ENCODE results near the gene YRDC.
A peak's percentile ranks its signal among the peaks of the same experiment; 100 is the strongest.
"Not testable (repeated sequence)": the region's sequence is repeated elsewhere in the genome, so short reads cannot be mapped to it uniquely, and the experiment has no call there.

YRDC gene

DNA sequence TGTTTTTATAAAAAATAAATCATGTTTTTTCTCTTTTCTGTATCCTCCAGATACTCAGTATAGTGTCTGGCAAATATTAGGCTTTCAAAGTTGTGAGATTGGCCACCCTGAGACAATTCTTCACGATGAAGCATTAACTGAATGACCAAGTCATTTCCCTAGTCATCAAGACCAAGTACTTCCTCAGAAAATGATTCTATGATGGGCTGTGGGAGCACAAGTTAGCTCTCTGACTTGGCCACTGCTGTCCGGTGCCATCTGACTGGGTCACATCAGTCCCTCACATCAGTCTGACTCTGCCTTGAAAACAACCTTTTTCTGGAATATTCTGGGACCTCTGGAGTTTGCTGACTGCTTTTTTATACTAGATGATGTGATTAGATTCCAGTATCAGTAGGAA is 13.5 kb upstream of the YRDC start:
- no peak for DNase-seq

DNA sequence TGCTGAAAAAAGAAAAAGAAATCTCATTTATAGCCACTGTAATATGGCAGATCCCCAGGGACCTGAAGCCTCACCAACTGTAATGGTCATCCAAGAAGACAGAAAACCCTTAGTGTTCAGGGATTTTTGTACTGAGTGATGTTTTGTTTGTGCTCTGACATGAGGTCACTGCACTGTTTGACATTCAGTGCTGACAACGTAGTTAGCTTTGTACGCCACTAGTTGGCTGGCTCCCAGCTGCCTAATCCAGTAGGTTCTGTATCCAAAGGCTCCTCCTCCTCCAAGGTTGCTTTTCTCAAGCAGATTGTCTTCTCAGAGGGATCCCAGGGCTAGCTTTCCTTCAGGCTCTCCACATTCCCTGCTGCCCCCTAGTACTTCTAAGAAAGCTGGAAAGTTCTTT is 9.5 kb upstream of the YRDC start:
- DNase-seq: no peak

DNA sequence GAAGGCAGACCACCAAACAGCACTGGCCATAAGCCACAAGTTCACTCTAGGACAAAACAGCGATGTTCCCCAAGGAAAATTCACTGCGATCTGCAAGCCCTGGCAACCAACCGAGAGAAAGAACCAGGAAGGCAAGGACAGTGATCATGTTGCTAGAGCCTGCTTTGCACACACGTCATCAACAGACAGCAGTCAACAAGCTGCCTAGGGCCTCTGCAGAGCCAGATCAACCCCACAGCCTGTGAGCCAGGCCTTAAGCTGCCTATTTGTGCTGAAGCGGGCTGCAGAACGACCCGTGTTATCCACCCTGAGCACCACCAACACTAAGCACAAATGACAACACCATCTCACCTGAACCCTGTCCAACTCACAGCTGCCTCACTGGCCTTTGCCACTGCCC is 6.2 kb upstream of the YRDC start:
- DNase-seq: no peak

DNA sequence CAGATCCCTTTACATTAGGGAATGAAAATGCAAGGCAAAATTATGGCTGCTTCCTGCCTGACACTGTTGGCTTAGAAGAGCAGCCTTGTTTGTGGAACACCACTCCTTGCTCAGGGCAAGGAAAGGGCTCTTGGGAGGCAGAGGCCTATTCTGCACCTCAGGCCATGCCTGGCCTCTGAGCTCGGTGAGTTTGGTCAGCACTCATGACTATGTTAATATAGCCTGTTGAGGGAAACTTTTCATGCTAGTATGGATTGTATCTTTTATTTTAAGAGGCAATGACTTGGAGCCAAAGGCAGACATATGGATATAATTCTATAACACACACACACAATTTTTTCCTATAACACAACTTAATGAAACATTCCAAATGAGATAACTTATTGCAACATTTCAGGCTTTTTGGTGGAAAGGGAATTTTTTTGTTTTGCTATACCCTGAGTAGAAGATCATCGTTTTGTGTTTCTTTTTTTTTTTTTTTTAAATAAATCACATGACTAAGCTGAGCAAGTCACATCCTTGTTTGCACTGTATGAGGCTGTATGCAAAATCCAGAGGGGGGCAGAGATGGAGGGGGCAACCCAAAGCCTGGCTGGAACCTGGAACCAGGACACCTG is 5.6 kb upstream of the YRDC start:
- no peak for DNase-seq

DNA sequence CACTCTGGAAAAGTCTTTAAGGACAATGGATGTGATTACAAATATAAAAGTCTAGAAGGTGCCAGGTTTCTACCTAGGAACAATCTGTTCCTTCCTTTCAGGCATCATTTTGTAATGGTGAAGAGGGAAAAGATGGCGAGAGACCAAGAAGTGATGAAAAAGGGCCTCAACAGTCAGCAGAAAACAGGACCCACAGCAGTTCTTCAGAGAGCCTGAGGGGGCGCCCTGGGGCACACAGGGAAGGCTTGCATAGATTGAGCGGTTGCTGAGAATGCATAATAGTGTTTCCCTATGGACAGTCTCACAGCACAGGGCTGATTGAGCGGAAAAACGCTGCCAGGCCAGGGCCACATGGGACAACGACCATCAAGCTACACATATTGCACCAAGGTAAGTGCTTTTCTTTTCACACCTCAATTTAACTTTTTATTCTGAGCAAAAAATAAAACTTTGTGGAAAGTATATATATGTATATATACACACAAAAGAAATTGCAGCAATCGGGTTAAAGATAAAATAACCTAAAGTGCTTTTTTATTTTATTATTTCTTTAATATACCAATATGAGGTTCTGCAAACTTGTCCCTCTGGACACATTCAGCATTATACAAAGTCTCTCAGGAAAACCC is 3.1 kb upstream of the YRDC start:
- peak; percentile 73 for DNase-seq

DNA sequence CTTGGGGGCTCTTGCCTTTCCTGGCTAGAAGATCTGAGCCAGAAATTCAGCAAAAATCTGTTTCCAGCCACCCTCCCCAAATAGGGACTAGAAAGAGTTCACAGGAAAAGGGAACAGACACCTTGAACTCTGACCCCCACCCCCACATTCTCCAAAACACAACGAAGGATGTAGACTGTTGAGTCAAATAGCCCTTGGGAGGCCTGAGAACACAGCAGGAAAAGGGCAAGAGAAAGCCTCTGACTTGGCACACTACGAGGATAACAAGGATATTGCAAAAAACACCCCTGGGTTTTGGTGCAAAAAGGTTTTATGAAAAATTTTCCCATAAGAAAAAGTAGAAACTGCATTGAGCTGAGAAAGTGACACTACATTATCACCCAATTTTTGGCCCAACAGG is 1.9 kb upstream of the YRDC start:
- no peak for DNase-seq

DNA sequence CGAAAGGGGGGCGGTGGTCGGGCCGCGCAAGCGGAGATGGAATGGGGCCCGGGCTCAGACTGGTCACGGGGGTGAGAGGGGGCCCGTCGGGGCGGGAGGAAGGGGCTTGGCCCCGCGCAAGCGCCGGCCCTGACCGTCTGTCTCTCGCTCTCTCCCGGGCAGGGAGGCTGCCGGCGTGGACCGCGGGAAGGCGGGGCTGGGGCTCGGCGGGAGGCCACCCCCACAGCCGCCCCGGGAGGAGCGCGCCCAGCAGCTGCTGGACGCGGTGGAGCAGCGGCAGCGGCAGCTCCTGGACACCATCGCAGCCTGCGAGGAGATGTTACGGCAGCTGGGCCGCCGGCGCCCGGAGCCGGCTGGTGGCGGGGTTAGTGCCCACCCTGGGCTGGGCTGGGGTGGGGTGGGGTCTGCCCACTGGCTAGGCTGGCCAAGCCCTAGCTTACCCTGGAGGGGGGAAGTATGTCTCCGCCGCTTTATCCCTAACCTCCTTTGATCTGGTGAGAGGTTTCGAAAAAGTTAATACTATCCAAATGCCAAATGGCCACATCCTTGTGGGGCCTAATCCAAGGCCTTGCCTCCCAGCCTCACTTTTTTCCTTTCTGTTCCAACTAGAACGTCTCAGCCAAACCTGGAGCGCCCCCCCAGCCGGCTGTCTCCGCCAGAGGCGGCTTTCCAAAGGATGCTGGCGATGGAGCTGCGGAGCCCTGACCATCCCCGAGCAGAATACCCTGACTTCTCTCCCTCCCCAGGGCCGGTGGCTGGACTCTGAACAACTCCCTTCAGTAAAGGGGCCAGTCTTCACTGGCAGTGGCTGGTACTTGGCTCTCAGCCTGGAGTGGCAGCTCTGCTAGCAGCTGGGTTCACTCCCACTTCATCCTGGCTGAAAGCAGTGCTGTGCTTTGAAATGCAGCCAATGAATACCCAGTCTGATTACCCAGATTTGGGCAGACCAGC is 636 bp upstream of the YRDC start:
- DNase-seq: peak; percentile 66

DNA sequence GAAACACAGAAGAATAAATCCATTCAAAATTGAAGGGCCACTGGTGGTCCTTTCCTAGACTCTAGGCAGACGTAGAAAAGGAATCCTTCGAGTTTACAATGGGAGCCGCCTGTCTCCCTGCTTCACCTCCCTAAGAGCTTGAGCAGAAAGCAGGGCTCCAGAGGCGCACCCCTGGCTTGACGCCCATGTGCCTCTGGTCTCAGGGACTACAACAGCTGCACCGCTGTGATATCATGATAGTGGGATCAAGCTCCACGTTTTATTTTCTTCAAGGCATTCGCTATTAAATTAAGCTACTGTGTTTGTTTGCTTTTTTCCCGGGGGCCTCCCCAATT is 821 bp downstream of the YRDC start:
- no peak for DNase-seq

DNA sequence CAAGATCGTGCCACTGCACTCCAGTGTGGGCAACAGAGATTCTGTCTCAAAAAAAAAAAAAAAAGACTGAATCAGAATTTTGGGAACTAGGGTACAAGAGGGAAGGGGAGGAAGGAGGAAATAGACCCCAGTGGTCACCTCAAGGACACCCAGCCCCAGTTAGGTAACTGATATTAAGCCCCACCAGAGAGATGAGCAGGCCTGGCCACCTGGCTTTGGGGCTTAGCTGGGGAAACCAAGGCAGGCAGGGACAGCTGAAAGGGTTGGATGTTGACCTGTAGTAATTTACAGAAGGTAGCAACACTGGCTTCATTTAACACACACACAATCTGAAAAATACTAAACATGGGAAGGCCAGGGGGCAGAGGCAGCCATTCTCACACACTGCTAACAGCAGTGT is 5.6 kb downstream of the YRDC start:
- no peak for DNase-seq

DNA sequence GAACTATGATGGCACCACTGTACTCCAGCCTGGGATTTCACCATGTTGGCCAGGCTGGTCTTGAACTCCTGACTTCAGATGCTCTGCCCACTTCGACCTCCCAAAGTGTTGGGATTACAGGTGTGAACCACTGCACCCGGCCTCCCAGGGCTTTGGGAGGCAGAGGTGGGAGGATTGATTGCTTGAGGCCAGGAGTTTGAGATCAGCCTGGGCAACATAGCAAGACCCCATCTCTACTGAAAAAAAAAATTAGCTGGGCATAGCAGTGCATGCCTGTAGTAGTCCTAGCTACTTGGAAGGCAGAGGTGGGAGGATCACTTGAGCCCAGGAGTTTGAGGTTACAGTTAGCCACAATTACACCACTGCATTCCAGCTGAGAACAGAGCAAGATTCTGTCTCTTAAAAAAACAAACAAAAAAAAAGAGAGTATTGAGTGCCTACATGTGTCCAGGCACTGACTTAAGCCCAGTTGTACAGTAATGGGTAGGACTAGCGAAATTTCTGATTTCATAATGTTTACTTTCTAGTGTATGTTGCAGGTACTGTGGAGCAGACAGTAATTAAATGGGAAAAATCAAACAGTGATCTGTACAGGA is 10.2 kb downstream of the YRDC start:
- DNase-seq: no peak

DNA sequence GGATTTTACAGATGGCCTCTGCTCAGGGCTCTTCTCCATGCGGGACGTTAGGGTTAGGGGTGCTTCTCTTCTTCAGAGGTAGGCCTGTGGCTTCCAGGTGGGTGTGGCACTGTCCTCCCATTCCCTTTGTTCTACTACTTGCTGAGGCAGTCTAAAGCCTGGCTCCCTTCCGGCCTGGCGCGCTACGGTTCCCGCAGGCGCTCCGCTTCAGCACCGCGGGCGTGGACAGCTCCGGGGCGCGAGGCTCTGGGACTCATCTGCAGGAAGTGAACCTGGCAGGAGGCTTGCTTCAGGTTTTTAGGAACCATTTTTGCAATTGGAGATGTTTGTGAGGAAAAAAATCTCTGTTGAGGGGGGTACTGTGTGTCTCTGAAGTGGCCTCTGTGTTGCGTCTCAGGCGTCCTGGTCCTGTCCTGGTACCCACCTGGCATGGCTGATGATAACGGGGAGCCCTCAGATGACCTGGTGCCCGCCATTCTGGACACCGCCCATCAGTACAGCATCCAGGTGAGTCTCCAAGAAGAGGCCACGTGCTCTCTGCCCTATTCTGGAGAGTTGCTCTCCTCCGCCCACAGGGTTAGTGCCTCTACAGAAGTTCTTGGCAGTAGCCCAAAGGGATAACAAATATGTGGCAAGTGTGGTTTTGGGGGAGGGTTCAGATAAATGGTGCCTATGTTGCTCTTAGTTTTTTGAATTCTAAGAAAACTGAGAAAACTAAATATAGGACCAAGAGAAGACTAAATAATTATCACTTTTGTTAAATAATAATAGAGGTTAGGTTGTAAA is 12.5 kb downstream of the YRDC start:
- no peak for DNase-seq

DNA sequence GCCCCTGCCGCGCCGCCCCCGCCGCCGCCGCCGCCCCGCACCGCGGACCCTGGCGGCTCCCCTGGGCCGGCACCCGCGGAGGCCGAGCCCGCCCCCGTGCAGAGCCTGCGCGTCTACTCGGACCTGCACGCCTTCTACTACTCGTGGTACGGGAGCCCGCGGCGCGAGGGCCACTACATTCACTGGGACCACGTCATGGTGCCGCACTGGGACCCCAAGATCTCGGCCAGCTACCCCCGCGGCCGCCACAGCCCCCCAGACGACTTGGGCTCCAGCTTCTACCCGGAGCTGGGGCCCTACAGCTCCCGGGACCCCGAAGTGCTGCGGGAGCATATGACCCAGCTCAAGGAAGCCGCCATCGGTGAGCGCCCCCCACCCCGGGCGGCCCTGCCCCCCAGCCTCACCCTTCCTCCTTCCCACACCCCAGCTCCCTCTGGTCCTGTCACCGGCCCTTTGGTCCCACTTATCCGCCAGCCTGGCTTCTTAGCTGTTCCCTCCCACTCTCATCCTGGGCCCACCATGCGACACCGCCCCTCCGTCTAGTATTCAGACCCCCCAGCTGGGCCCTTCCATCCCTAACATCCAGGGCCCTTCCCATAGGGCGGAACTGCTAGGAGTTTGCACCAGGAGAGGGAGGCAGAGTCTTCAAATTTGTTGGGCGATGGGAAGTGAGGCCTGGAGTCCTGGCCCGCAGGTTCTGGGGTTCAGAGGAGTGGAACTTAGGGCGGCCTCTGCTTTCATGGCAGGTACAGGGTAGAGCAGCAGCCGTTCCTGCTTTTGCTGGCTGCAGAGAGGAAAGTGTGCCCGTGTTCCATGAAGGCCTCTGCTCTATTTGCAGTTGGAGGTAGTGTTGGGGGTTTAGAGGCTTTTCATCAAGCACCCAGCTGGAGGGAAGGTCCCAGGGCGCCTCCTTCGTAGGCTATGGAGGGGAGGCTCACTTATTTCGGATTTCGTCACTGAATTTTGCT is 13.4 kb downstream of the YRDC start:
- DNase-seq: no peak

DNA sequence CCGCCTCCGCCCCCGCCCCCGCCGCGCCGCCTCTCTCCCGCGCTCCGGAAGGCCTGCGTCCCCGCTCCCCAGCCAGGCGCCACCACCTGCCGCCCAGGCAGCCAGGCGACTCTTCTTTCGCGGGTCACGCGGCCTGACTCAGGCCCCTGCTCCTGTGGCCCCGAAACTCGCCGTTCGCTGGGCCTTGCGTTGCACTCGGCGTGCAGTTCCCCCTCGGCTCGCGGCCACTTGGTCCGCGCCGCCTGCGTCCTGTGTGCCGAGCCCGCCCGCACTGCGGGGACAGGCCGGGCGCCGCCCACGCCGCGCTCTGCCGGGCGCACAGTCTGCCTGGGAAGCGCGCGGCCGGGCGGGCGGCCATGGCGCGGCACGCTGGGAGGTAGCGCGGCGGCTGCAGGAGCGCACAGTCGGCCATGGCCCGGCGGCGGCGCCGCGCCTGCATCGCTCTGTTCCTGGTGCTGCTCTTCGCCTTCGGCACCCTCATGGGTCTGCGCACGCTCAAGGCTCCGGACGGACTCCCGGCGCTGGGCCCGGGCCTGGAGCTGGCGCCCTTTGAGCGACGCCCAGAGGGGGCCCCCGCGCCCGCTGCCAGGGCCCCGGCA is 14.1 kb downstream of the YRDC start, which contains the start of gene MANEAL:
MANEAL (plus strand) TSS at position 75 of the 599 bp plus-strand sequence; CDS start at position 411, 336 bp downstream.
- DNase-seq: no peak

DNA sequence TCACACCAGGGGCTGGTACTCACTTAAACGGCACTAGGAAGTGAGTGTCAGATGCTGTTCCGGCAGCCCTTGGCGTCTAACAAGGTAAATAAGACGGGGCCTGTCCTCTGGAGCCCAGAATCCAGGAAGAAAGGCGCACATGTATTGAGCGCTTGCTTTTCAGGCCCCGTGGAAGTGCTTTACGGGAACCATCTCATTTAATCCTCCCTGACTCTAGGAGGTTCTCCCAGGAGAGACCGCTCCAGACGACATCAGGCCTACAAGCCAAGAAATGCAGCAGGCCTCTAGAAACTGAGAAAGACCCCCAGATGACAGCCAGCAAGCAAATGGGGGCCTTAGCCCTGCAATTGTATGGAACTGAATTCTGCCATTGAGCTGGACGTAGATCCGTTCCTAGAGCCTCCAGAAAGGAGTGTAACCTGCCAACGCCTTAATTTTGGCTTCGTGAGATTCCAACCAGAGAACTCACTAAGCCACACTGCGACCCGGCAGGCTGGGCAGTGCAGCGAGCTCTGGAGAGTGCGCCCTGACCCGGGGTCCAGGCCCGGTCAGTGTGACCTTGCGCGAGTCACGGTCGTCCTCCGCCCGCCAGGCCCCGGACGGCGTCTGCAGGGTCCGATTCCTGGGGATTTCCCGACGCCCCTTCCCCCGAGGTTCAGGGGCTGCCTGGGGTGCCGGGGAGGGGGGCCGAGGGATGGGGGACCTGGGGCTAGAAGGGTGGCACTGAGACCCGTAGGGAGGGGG is 14.9 kb downstream of the YRDC start:
- DNase-seq: no peak

DNA sequence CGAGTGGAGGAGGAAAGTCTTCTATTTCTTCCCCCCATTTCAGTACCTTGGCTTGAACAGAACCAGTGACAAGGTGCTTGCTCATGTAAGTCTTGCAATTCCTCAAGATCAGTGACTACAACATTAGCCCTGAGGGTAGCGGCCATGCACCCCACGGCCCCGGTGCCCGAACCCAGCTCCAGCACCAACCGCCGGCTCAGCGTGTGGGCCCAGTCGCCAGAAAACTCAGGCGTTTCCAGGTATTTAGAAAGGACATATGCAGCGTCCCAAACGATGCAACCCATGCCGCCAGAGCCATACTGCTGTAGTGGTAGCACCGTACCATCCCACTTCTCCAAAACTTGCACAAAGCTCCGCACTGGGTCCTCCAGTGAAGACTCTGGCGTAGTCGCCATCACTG is 25.5 kb downstream of the YRDC start:
- no peak for DNase-seq

DNA sequence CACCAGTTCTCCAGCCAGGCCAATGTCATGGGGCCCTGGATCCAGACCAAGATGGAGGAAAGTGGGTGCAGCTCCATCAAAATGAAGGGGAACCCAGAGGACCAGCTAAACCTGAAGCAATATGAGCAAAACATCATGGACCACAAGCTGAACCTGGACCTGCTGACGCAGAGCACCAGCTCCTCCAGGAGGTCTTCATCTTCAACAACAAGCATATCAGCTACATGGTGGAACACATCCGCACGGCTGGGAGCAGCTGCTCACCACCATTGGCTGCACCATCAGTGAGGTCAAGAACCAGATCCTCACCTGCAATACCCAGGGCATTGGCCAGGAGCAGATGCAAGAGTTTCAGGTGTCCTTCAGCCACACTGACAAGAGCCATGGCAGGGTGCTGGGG is 29.4 kb downstream of the YRDC start:
- no peak for DNase-seq

DNA sequence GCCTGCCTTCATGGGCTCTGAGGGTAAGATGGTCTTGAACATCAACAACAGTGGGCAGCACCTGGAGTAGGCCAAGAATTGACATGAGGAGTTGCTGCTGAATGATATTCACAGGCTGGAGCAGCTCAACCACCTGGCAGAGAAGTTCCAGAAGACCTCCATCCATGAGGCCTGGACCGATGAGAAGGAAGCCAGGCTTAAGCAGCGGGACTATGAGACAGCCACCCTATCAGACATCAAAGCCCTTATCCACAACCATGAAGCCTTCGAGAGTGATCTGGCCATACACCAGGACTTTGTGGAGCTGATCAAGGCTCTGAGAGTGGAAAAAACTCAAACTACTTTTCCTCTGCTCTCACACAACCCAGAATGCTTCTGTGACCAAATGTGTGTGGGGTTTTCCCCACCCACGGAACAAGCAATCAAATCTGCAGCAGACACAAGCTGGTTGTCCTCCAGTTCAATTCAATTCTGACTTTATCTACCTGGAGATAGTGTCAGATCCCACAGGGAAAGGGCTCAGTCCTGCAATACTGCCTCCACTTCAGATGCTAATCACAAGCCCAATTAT is 31.0 kb downstream of the YRDC start:
- no peak for DNase-seq

DNA sequence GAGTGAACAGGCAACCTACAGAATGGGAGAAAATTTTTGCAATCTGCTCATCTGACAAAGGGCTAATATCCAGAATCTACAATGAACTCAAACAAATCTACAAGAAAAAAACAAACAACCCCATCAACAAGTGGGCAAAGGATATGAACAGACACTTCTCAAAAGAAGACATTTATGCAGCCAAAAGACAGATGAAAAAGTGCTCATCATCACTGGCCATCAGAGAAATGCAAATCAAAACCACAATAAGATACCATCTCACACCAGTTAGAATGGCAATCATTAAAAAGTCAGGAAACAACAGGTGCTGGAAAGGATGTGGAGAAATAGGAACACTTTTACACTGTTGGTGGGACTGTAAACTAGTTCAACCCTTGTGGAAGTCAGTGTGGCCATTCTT is 36.6 kb downstream of the YRDC start:
- not testable (repeated sequence) for DNase-seq

DNA sequence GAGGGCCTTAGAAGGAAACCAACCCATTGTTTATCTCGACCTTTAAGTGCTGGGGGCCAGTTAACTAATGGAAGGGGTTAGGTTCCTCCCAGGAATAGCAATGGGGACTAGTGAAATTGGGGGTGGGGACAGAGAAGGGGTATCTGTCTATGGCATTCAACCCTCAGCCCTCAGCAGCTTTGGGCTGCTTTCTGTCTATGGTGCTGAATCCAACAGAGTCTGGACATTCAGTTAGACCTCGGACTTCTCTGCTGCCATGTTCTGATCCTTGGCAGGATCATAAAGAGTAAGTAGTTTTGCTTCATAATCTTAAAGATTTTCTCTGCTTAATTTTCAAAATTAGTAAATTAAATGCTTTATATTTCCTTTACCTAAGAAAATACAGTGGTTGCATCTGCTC is 40.5 kb downstream of the YRDC start:
- no peak for DNase-seq

Data from DMS 273 treated with DMSO at 0.1 percent for 48 hours (cell line).